ENCODE results near the gene TMEM175.

DNA sequence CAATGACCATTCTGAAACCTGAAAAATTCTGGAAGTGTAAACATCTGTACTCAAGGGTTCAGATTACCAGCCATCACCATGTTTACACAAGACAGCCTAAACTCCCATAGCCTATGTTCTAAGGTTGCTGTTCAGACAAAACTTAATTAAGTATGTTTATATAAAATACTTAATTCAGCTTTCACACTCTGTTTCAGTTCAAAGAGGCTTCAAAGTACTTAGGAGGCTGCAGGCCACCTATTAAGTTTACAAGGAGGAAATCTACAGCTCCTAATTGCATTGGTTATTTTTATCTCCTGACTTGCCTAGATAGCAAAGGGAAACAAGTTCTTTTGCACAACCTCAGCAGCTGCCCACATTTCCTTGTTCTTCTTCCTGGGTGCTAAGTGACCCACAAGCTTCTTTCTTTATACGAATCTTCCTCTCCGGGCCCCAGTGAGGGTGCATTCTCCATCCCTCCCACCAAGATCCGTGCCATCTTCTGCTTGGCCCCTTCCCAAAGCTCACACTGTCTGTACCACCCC is 2.2 kb upstream of the TMEM175 start:
- TF ChIP-seq, protein P1, sequence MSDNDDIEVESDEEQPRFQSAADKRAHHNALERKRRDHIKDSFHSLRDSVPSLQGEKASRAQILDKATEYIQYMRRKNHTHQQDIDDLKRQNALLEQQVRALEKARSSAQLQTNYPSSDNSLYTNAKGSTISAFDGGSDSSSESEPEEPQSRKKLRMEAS (IDR thresholded peaks at IDR 0.05; ENCODE audit: low read depth) = no peak
- TF ChIP-seq SIN3A (IDR thresholded peaks at IDR 0.05; ENCODE audit: borderline replicate concordance, low read depth, low read length) = no peak
- TF ChIP-seq, protein P2, sequence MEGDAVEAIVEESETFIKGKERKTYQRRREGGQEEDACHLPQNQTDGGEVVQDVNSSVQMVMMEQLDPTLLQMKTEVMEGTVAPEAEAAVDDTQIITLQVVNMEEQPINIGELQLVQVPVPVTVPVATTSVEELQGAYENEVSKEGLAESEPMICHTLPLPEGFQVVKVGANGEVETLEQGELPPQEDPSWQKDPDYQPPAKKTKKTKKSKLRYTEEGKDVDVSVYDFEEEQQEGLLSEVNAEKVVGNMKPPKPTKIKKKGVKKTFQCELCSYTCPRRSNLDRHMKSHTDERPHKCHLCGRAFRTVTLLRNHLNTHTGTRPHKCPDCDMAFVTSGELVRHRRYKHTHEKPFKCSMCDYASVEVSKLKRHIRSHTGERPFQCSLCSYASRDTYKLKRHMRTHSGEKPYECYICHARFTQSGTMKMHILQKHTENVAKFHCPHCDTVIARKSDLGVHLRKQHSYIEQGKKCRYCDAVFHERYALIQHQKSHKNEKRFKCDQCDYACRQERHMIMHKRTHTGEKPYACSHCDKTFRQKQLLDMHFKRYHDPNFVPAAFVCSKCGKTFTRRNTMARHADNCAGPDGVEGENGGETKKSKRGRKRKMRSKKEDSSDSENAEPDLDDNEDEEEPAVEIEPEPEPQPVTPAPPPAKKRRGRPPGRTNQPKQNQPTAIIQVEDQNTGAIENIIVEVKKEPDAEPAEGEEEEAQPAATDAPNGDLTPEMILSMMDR (IDR thresholded peaks at IDR 0.05) = no peak

Data from SK-N-SH (cell line).